ENCODE measurements around the gene SCLY.

The SCLY gene

DNA sequence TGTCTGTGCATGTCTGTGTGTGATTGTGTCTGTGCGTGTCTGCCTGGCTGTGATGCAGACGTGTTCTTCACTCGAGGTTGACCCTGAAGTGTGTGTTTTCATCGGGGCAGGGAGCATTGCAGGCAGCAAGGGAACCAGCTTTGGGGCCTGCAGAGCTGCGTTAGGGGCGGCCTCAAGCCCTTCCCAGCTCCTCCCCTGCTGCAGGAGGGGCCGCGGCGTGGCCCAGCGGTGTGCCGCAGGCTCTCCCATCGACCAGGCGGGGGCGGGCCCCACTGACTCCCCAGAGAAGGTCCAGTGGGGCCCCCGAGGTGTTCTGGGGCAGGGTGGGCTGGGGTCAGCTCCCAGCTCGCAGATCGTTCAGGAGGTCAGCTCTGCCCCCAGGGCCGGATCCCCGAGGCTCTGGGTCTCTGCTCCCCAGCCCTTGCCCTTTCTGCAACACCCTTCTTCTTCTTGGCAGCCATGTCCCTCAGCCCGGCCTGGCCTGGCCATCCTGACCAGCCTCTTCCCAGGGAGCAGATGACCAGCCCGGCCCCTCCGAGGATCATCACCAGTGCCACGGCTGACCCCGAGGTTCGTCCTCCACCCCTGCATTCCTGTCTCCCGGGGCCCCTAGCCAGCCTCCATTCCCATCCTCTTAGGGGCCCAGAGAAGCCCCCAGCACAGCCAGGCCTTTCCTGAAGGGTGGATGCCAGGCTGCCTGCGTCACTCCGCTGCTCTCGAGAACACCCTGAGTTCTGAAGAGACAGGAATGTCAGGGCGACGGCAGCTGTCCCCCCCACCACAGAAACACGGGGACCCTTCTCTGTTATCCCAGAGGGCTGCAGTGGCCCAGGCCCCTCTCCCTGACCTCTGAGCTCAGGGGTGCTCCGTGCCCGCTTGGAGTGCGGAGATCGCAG is 66.6 kb downstream of the SCLY start:
- Histone ChIP-seq H3K9me2 (replicated peaks; ENCODE audit: low read depth, low read length) (no peaks in the 10 kb centered on the region), H3K36me3 (ENCODE audit: insufficient read depth, low read length) (no peaks in the 10 kb centered on the region), H3K9me3 (ENCODE audit: insufficient read depth, low read depth, low read length) (no peaks in the 10 kb centered on the region), H3K4me2 (ENCODE audit: low read depth, low read length, poor library complexity, severe bottlenecking) (no peak overlapping the region), H3K9ac (ENCODE audit: low read depth, low read length, poor library complexity, severe bottlenecking) (no peak overlapping the region), H2AFZ (ENCODE audit: low read length) (no peak overlapping the region), H3K27me3 (ENCODE audit: insufficient read depth, low read length, poor library complexity, severe bottlenecking) (no peaks in the 10 kb centered on the region), H4K20me1 (ENCODE audit: insufficient read depth, low read length, poor library complexity, severe bottlenecking) (no peaks in the 10 kb centered on the region), H3K4me1 (ENCODE audit: insufficient read depth, low read length, poor library complexity, severe bottlenecking) (no peaks in the 10 kb centered on the region), H3F3A (ENCODE audit: low read depth) (no peaks in the 10 kb centered on the region), H3K4me3 (ENCODE audit: low read length, poor library complexity, severe bottlenecking) (no peak overlapping the region), H3K79me2 (ENCODE audit: insufficient read depth, low read length) (no peaks in the 10 kb centered on the region)
- TF ChIP-seq CTCF (conservative IDR thresholded peaks at IDR 0.05; ENCODE audit: low read length), result no peak
- TF ChIP-seq EZH2phosphoT487 (IDR thresholded peaks at IDR 0.05; ENCODE audit: borderline replicate concordance), result no peak

DNA sequence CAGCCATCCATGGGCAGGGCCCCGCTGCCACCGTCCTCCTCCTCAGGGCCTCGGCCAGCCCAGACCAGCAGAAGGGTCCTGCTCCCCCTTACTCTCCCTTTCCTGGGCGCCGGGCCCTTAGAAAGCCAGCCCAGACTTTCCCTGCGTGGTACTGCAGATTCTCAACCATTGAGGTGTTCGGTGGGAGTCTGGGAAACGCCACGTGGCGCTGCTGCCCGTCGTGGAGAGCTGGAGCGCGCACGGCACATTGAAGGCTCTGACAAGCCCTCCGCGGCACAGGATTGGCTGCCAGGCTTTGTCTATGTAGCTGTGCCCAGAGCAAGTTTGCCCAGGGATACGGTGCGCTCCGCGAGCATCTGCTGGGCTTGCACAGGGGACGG is 67.2 kb downstream of the SCLY start:
- Histone ChIP-seq H3K4me3 (ENCODE audit: low read length, poor library complexity, severe bottlenecking) (no peak overlapping the region), H3K36me3 (ENCODE audit: insufficient read depth, low read length) (no peaks in the 10 kb centered on the region), H3K4me2 (ENCODE audit: low read depth, low read length, poor library complexity, severe bottlenecking) (no peak overlapping the region), H3K4me1 (ENCODE audit: insufficient read depth, low read length, poor library complexity, severe bottlenecking) (no peaks in the 10 kb centered on the region), H2AFZ (ENCODE audit: low read length) (no peak overlapping the region), H3K9ac (ENCODE audit: low read depth, low read length, poor library complexity, severe bottlenecking) (no peak overlapping the region), H3K9me2 (replicated peaks; ENCODE audit: low read depth, low read length) (no peaks in the 10 kb centered on the region), H3K79me2 (ENCODE audit: insufficient read depth, low read length) (no peaks in the 10 kb centered on the region), H3F3A (ENCODE audit: low read depth) (no peaks in the 10 kb centered on the region), H3K27me3 (ENCODE audit: insufficient read depth, low read length, poor library complexity, severe bottlenecking) (no peaks in the 10 kb centered on the region), H4K20me1 (ENCODE audit: insufficient read depth, low read length, poor library complexity, severe bottlenecking) (no peaks in the 10 kb centered on the region), H3K9me3 (ENCODE audit: insufficient read depth, low read depth, low read length) (no peaks in the 10 kb centered on the region)
- TF ChIP-seq CTCF (conservative IDR thresholded peaks at IDR 0.05; ENCODE audit: low read length) (no peak), EZH2phosphoT487 (IDR thresholded peaks at IDR 0.05; ENCODE audit: borderline replicate concordance) (no peak)

- no peaks in the 10 kb centered on the region for H3K9me3 ChIP-seq (ENCODE audit: insufficient read depth, low read depth, low read length)
- H3K4me1 ChIP-seq (ENCODE audit: insufficient read depth, low read length, poor library complexity, severe bottlenecking), result no peaks in the 10 kb centered on the region
- H3K36me3 ChIP-seq (ENCODE audit: insufficient read depth, low read length), result no peaks in the 10 kb centered on the region
- no peak overlapping the region for H3K4me2 ChIP-seq (ENCODE audit: low read depth, low read length, poor library complexity, severe bottlenecking)
- H3K9me2 ChIP-seq (replicated peaks; ENCODE audit: low read depth, low read length), result no peaks in the 10 kb centered on the region
- no peak overlapping the region for H2AFZ ChIP-seq (ENCODE audit: low read length)
- H3K9ac ChIP-seq (ENCODE audit: low read depth, low read length, poor library complexity, severe bottlenecking), result no peak overlapping the region
- no peaks in the 10 kb centered on the region for H4K20me1 ChIP-seq (ENCODE audit: insufficient read depth, low read length, poor library complexity, severe bottlenecking)
- no peaks in the 10 kb centered on the region for H3K27me3 ChIP-seq (ENCODE audit: insufficient read depth, low read length, poor library complexity, severe bottlenecking)
- H3K4me3 ChIP-seq (ENCODE audit: low read length, poor library complexity, severe bottlenecking), result no peak overlapping the region
- TF ChIP-seq CTCF (conservative IDR thresholded peaks at IDR 0.05; ENCODE audit: low read length), result no peak
- TF ChIP-seq EZH2phosphoT487 (IDR thresholded peaks at IDR 0.05; ENCODE audit: borderline replicate concordance), result no peak
- H3K79me2 ChIP-seq (ENCODE audit: insufficient read depth, low read length), result no peaks in the 10 kb centered on the region
- H3F3A ChIP-seq (ENCODE audit: low read depth), result no peaks in the 10 kb centered on the region
These were observed 67.8 kb downstream of the SCLY start for GRCh38 chr2:238128534-238129001.
